ENCODE data around the gene FAM227B. TPM values are rescaled to one million over a fixed set of nuclear protein-coding genes. Genes with fewer than 3 reads are reported as not detected.

Gene FAM227B
- total RNA-seq, 1 donor from 2014 or later = 4.5 TPM

DNA sequence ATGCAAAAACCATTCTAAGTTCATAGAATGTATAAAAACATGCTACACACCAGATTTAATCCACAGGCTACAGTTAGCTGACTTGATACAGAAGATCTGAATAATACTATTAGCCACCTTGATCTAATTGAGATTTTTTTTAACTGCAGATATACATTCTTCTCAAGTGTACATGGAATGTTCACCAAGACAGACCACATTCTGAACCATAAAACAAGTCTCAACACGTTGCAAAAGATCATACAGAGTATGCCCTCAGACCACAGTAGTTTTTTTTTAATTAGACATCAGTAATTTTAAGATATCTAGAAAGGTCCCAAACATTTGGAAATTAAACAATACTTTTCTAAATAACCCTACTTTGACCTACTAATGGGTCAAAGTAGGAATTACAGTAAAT, 114.3 kb downstream of the FAM227B start:
- no peaks in the 10 kb centered on the region for H3K36me3 ChIP-seq
- no peak for ATAC-seq
- no peaks in the 10 kb centered on the region for H3K9me3 ChIP-seq
- no peaks in the 10 kb centered on the region for H3K4me1 ChIP-seq
- intact Hi-C loops (cut with DNase I) = no loop called here
- no peaks in the 10 kb centered on the region for H3K27me3 ChIP-seq
- H3K27ac ChIP-seq = no peak overlapping the region
- no peak for TF ChIP-seq CTCF (IDR thresholded peaks at IDR 0.05)
- no peak for DNase-seq
- no peak overlapping the region for H3K4me3 ChIP-seq

DNA sequence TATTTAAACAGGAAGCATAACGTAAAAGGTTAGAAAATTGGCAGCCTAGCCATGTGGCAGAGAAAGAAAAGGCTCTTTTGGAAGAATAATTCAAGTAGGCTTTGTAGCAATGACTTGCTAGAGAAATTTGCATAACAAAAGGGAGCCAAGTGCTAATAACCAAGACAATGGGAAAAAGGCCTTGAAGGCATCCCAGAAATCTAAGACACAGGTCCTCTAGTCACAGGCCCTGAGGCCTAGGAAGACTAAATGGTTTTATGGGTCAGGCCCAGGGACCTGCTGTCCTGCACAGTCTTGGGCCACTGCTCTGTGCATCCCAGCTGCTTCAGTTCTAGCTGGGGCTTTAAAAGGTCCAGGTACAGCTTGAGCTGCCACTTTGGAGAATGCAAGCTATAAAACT, 119.0 kb downstream of the FAM227B start:
- no peak overlapping the region for H3K27ac ChIP-seq
- TF ChIP-seq CTCF (IDR thresholded peaks at IDR 0.05) = no peak
- no peak for ATAC-seq
- no peak overlapping the region for H3K4me3 ChIP-seq
- H3K9me3 ChIP-seq = no peaks in the 10 kb centered on the region
- H3K27me3 ChIP-seq = no peaks in the 10 kb centered on the region
- DNase-seq = no peak
- no peaks in the 10 kb centered on the region for H3K36me3 ChIP-seq
- intact Hi-C loops (cut with DNase I) = no loop called here
- H3K4me1 ChIP-seq = no peaks in the 10 kb centered on the region

DNA sequence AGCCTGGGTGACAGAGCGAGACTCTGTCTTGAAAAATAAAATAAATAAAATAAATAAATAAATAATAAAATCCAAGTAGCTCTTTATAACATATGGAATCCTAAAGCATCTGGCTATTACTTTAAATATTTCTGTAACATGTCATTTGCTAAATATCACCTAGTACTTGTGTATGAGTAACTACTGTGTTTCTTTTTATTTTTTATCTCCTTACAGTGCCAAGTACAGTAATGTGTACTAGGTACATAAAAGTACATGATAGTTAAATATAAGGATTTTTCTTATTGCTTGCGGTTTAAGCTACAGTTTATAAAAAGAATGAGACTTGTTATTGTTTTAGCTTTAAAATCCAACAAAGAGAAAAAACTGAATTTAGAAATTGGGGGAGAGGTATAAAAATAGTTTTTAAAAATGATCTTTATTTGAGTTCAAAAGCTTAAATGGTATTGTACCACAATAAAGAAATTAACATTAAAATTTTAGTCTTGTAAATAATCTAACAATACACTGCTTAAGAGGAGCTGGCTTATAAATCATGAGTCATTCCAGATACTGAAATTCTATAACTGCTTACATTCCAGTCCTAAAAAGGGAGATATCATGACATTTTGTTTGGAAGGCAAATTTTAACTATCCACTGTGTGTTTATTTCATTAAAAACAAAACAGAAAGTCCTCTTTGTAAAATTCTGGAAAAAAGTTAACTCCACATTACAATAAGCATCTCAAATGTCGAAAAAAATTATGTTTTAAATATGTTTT, 124.4 kb downstream of the FAM227B start:
- Histone ChIP-seq H3K9me3 (no peaks in the 10 kb centered on the region), H3K27me3 (no peaks in the 10 kb centered on the region), H3K4me3 (no peak overlapping the region), H3K27ac (no peak overlapping the region), H3K4me1 (no peaks in the 10 kb centered on the region), H3K36me3 (no peaks in the 10 kb centered on the region)
- ATAC-seq (no peak), DNase-seq (no peak)
- no peak for TF ChIP-seq CTCF (IDR thresholded peaks at IDR 0.05)
- intact Hi-C loops (cut with DNase I) = no loop called here

DNA sequence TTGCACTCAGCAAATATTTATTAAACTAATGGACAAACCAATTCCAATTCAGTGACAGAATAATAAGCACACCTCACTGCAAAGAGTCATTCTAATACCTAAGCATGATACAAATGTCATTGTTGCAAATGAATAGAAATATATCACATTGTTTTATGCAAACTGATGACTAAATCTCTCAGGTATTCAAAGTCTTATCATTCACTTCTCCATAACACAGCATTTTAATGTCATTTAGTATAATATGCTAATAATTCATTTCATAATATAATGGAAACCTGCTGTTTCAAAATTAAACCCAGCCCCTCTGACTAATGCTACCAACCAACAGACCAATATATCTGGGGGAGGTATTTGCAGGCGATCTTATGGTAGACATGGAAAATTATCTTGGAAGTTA, 125.8 kb downstream of the FAM227B start:
- ATAC-seq = no peak
- DNase-seq = no peak
- no peak overlapping the region for H3K27ac ChIP-seq
- no peaks in the 10 kb centered on the region for H3K9me3 ChIP-seq
- no peak for TF ChIP-seq CTCF (IDR thresholded peaks at IDR 0.05)
- no peaks in the 10 kb centered on the region for H3K4me1 ChIP-seq
- no peaks in the 10 kb centered on the region for H3K36me3 ChIP-seq
- no peak overlapping the region for H3K4me3 ChIP-seq
- no peaks in the 10 kb centered on the region for H3K27me3 ChIP-seq
- intact Hi-C loops (cut with DNase I) = no loop called here

DNA sequence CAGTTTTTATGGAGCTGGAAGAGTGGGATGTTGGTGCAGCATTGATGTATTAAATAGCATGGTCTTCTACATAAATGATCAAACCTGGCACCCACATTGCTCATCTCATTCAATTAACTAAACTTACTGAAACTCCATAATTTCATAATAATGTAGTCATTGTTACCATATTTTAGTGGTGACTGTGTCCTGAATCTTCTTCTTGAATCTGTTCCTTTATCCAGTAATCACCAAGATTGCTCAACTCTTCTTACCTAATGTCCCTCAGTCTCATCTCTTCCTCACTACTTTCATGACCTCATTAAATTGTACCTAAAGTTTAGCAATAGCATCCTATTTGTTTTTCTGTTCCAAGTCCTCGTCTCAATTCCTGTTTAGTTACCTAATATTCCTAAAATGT, 127.8 kb downstream of the FAM227B start:
- Histone ChIP-seq H3K4me1 (no peaks in the 10 kb centered on the region), H3K36me3 (no peaks in the 10 kb centered on the region), H3K27ac (no peak overlapping the region), H3K4me3 (no peak overlapping the region), H3K27me3 (no peaks in the 10 kb centered on the region), H3K9me3 (no peaks in the 10 kb centered on the region)
- intact Hi-C loops (cut with DNase I) = no loop called here
- DNase-seq = no peak
- TF ChIP-seq CTCF (IDR thresholded peaks at IDR 0.05) = no peak
- ATAC-seq = no peak

DNA sequence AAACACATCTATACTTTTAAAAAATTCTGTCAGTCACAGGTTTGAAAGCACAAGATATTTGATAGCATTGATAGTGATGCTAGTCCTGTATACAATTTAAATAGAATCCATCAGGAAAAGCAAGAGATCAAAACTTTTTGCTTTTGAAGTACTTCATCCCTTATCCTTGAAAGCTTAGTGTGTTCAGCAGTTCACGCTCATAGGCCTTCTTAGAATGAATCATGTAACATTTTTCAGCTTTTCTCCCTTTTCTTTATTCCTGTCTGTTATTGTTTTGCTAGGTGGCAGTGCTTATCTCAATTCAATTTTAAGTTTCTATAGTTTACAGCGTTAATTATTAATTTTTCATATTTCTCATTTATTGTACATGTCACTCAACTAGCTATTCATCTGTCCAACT, 128.5 kb downstream of the FAM227B start:
- intact Hi-C loops (cut with DNase I) = no loop called here
- no peak overlapping the region for H3K27ac ChIP-seq
- no peak overlapping the region for H3K4me3 ChIP-seq
- DNase-seq (no peak), ATAC-seq (no peak)
- H3K9me3 ChIP-seq = no peaks in the 10 kb centered on the region
- TF ChIP-seq CTCF (IDR thresholded peaks at IDR 0.05) = no peak
- no peaks in the 10 kb centered on the region for H3K36me3 ChIP-seq
- H3K27me3 ChIP-seq = no peaks in the 10 kb centered on the region
- H3K4me1 ChIP-seq = no peaks in the 10 kb centered on the region

Measured in upper lobe of right lung (tissue), 1 donor.